NK-92 treated with Interleukin-12 subunit alpha and Interleukin-12 subunit beta, amount 100 ng/mL, for 24 hours (cell line): ENCODE measurements around the gene LRRC27.

Source experiments
- DNase-seq: peaks from one replicate; lab custom pipeline; 2025; lab: John Stamatoyannopoulos, UW

LRRC27 gene

GRCh38 chr10:132415255-132415654, 83.3 kb downstream of the LRRC27 start:
- DNase-seq = no peak

GRCh38 chr10:132415956-132416355, 84.0 kb downstream of the LRRC27 start:
- DNase-seq = no peak

GRCh38 chr10:132416566-132417256, 84.7 kb downstream of the LRRC27 start:
- DNase-seq = no peak

- no peak for DNase-seq
Measured at GRCh38 chr10:132417257-132417910, 85.4 kb downstream of the LRRC27 start.

GRCh38 chr10:132417957-132418441, 86.0 kb downstream of the LRRC27 start:
- DNase-seq = no peak

GRCh38 chr10:132418527-132419416, 86.8 kb downstream of the LRRC27 start:
- no peak for DNase-seq

- no peak for DNase-seq
Measured at GRCh38 chr10:132419538-132420468, 87.8 kb downstream of the LRRC27 start.

GRCh38 chr10:132420469-132420980, 88.5 kb downstream of the LRRC27 start:
- no peak for DNase-seq

GRCh38 chr10:132420981-132421846, 89.2 kb downstream of the LRRC27 start:
- DNase-seq = no peak

- no peak for DNase-seq
Measured at GRCh38 chr10:132421847-132422751, 90.1 kb downstream of the LRRC27 start.

GRCh38 chr10:132422903-132423825, 91.2 kb downstream of the LRRC27 start:
- no peak for DNase-seq

GRCh38 chr10:132423966-132424861, 92.2 kb downstream of the LRRC27 start:
- DNase-seq = no peak

- DNase-seq = no peak
Measured at GRCh38 chr10:132425029-132425756, 93.2 kb downstream of the LRRC27 start.

GRCh38 chr10:132425757-132426155, 93.8 kb downstream of the LRRC27 start:
- no peak for DNase-seq

- DNase-seq = no peak
Measured at GRCh38 chr10:132427006-132427771, 95.2 kb downstream of the LRRC27 start.
